ENCODE data around the gene PPEF1. TPM values are rescaled to one million over a fixed set of nuclear protein-coding genes. Genes with fewer than 3 reads are reported as not detected.

PPEF1 gene
- total RNA-seq, 1 donor from 2014 or later: 0.26 TPM

GRCh38 chrX:18877469-18877868 lies 170.0 kb downstream of the PPEF1 start:
- peaks cover 2% of the 10 kb centered on the region for H3K36me3 Mint-ChIP-seq (ENCODE audit: low read depth)
- TF ChIP-seq CTCF (conservative IDR thresholded peaks at IDR 0.05): no peak
- no peak overlapping the region for H3K27ac Mint-ChIP-seq (ENCODE audit: unreplicated experiment)
- no peaks in the 10 kb centered on the region for H3K4me1 Mint-ChIP-seq
- no peaks in the 10 kb centered on the region for H3K27me3 Mint-ChIP-seq (ENCODE audit: low read depth)
- peaks cover 6% of the 10 kb centered on the region for H3K9me3 Mint-ChIP-seq
- H3K4me3 Mint-ChIP-seq: no peak overlapping the region
- no peak for DNase-seq (ENCODE audit: low read depth, low spot score)

Other genes starting within 250 kb of the PPEF1 start
- not detected in 2 replicates for gene RS1, start 35.5 kb upstream of the PPEF1 start, total RNA-seq

Data from neural crest cell (in vitro differentiated cells).